GM20000 (cell line): ENCODE measurements around the gene AMOTL1.

Source experiments
- DNase-seq: peaks from one replicate; pipeline ENCODE4 v3.0.0; 2012; ENCODE audit warnings: low spot score
- TF ChIP-seq, protein P1 (sequence below): IDR thresholded peaks from 2 replicates; pipeline ENCODE4 v1.5.1; 2012; ENCODE audit warnings: mild to moderate bottlenecking, control low read depth; ENCODE audit errors: extremely low read depth, missing control alignments

Gene AMOTL1, protein sequence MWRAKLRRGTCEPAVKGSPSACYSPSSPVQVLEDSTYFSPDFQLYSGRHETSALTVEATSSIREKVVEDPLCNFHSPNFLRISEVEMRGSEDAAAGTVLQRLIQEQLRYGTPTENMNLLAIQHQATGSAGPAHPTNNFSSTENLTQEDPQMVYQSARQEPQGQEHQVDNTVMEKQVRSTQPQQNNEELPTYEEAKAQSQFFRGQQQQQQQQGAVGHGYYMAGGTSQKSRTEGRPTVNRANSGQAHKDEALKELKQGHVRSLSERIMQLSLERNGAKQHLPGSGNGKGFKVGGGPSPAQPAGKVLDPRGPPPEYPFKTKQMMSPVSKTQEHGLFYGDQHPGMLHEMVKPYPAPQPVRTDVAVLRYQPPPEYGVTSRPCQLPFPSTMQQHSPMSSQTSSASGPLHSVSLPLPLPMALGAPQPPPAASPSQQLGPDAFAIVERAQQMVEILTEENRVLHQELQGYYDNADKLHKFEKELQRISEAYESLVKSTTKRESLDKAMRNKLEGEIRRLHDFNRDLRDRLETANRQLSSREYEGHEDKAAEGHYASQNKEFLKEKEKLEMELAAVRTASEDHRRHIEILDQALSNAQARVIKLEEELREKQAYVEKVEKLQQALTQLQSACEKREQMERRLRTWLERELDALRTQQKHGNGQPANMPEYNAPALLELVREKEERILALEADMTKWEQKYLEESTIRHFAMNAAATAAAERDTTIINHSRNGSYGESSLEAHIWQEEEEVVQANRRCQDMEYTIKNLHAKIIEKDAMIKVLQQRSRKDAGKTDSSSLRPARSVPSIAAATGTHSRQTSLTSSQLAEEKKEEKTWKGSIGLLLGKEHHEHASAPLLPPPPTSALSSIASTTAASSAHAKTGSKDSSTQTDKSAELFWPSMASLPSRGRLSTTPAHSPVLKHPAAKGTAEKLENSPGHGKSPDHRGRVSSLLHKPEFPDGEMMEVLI

GRCh38 chr11:94767701-94768601 lies at the start of gene AMOTL1:
Gene AMOTL1, plus strand, starts transcription at chr11:94768356. Its CDS starts 156 bp downstream, at chr11:94768512.
- peak; percentile 80 for DNase-seq
- TF ChIP-seq, protein P1, sequence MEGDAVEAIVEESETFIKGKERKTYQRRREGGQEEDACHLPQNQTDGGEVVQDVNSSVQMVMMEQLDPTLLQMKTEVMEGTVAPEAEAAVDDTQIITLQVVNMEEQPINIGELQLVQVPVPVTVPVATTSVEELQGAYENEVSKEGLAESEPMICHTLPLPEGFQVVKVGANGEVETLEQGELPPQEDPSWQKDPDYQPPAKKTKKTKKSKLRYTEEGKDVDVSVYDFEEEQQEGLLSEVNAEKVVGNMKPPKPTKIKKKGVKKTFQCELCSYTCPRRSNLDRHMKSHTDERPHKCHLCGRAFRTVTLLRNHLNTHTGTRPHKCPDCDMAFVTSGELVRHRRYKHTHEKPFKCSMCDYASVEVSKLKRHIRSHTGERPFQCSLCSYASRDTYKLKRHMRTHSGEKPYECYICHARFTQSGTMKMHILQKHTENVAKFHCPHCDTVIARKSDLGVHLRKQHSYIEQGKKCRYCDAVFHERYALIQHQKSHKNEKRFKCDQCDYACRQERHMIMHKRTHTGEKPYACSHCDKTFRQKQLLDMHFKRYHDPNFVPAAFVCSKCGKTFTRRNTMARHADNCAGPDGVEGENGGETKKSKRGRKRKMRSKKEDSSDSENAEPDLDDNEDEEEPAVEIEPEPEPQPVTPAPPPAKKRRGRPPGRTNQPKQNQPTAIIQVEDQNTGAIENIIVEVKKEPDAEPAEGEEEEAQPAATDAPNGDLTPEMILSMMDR = no peak

DNA sequence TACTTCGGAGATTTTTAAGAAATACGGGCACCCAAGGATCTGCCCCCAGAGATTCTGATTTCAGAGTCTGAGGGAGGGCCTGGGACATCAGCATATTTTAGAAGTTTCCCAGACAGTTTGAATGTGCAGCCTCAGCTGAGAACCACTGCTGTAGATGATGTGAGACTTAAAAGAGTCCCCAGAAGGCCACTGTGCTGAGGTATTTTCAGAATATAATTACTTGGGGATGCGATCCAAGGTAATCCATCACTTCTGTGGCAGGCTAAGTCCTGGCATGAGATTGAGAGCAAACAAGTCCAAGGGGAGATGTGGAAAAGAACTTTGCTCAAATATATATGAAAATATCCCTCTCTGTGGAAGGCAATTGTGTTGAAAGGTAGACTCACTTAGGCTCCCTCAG lies 48.3 kb upstream of the AMOTL1 start:
- TF ChIP-seq, protein P1 = no peak
- no peak for DNase-seq

DNA sequence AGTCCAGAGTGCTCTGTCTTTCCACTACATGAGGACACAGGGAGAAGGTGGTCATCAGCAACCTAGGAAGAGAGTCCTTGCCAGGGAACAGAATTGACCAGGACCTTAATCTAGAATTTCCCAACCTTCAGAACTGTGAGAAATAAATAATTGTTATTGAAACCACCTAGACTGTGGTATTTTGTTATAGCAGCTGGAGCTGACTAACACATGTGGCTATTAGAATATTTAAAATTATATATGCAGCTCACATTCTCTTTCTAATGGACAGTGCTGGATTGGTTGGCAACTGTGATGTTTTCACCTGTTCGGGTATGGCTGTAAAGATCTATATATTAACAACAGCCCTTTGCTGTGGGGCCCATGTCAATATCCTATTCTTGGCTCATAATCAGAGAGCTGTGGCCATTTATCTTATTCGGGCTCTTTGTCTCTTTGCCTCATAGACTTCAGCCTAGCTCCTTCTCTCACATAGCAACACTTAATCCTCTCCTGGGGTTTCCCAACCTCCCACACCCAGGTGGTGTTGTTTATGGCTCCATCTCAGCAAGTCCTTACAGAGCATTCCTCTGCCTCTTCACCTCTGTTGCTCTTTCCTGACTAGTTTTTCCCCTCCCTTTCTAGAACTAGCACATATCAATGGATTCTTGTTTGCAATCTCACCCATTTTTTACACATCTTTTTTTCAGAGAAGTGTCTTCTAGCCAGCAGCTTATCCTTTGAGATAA lies 46.4 kb upstream of the AMOTL1 start:
- no peak for DNase-seq
- TF ChIP-seq, protein P1 = no peak

GRCh38 chr11:94722735-94723134 lies 45.4 kb upstream of the AMOTL1 start:
- DNase-seq = no peak
- TF ChIP-seq, protein P1 = no peak

DNA sequence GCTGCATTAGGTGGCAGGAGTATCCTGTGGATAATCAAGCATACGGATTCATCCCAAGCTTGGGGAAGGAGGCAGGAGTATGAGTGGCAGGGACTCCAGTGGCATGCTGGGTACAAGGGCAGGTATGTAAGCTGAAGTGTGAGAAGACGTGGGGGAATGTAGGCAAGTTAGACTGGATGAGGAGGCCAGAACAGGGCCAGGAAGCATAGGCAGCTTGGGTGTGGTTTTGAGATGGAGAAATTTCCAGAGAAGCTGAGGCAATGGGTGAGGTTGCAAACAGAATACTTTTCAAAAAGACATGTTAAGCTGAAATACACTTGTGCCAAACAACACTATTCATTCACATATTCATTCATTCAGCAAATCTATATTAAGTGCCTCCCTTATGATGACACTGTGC lies 43.1 kb upstream of the AMOTL1 start:
- DNase-seq = no peak
- TF ChIP-seq, protein P1 = no peak

DNA sequence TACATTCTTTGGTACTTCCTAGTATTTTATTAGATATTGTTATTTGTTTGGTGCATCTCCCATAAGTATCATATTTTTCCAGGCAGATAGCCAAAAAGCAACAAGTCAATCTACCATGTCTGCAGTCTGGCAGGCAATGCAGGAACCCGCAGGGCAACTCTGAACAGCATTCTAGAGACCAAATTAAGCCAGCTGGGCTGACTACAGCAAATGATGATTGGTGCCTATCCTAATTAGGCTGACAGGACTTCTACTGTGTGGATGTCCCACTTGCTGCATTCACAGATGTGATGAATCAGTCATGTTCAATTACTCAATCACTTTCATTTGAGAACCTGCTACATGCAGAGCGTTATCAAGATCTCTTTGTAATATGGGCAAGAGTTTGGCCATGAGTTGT lies 40.3 kb upstream of the AMOTL1 start:
- no peak for DNase-seq
- TF ChIP-seq, protein P1 = no peak
